K562 (cell line): ENCODE data around the gene FSHR. TPM values are rescaled to one million over a fixed set of nuclear protein-coding genes. Genes with fewer than 3 reads are reported as not detected.

Experiments
- ATAC-seq: fragments of 200-7000 bp; cut with Tn5 transposase; 3 replicates; pipeline ENCODE4 v1.9.1; 2020; ENCODE audit warnings: moderate library complexity
- BruUV-seq: library from RNA; stranded (reverse); fragments of 400-500 nt; replicated peaks from 2 replicates; lab custom pipeline; 2021; lab: Mats Ljungman, UMichigan
- CTCF ChIA-PET: fragments of 300-600 bp; formaldehyde crosslinking; extraction: SDS; loops from one replicate; lab custom pipeline; 2021; ENCODE audit warnings: low intra/inter-chr PET ratio; lab: Yijun Ruan, JAX
- POLR2A ChIA-PET: fragments of 300-600, 350-650 bp; sonication (Branson Sonifier 250); formaldehyde crosslinking; extraction: SDS; loops from one replicate; lab custom pipeline; 2021; ENCODE audit warnings: antibody characterized with exemption, inconsistent platforms; lab: Yijun Ruan, JAX
- DNase-seq, 4 experiments: peaks; one replicate each; pipeline versions ENCODE4 v3.0.0 to v3.0.0-alpha.2; 2011 to 2018; ENCODE audit warnings: low spot score in 3 of 4, mixed read lengths in 3 of 4; ENCODE audit errors: extremely low read depth in 1 of 4
- FAIRE-seq: peaks from 2 replicates; lab custom pipeline; 2011; peaks lifted over from hg19 to GRCh38; lab: Jason Lieb, UNC
- H2AFZ ChIP-seq: 2 replicates; pipeline ENCODE4 v1.6.0; 2011; ENCODE audit warnings: low read depth, low read length, control low read depth, inconsistent platforms
- H3K27ac ChIP-seq: fragments of 200-600 bp; 3 replicates; pipeline ENCODE4 v1.8.0; 2011; ENCODE audit warnings: low read depth, mild to moderate bottlenecking, control low read depth, inconsistent platforms, low read length, moderate library complexity, mixed read lengths; ENCODE audit errors: extremely low read depth
- H3K27me3 ChIP-seq, 2 experiments: fragments of 300-600 bp in 1 of 2; 2 replicates in 1 of 2; 3 replicates in 1 of 2; pipeline versions ENCODE4 v1.6.0 to v1.8.0; 2011; ENCODE audit warnings: inconsistent platforms in 2 of 2, low read length in 2 of 2, mild to moderate bottlenecking in 1 of 2, mixed read lengths in 1 of 2, moderate library complexity in 1 of 2; ENCODE audit not compliant: control insufficient read depth in 2 of 2, insufficient read depth in 2 of 2
- H3K36me3 ChIP-seq: fragments of 300-600 bp; 3 replicates; pipeline ENCODE4 v1.8.0; 2011; ENCODE audit warnings: mild to moderate bottlenecking, low read length, inconsistent platforms; ENCODE audit not compliant: control insufficient read depth, insufficient read depth
- H3K4me1 ChIP-seq, 2 experiments: fragments of 200-600 bp in 1 of 2; replicated peaks in 1 of 2; 2 replicates in 1 of 2; 3 replicates in 1 of 2; pipeline versions ENCODE4 v1.5.1 to v1.8.0; 2011; ENCODE audit warnings: inconsistent platforms in 2 of 2, low read length in 2 of 2, mild to moderate bottlenecking in 1 of 2, mixed read lengths in 1 of 2, moderate library complexity in 1 of 2; ENCODE audit not compliant: control insufficient read depth in 2 of 2, insufficient read depth in 2 of 2
- H3K4me2 ChIP-seq: 2 replicates; pipeline ENCODE4 v1.6.1; 2011; ENCODE audit warnings: low read length, control low read depth, inconsistent platforms, mixed read lengths; ENCODE audit not compliant: insufficient read depth
- H3K4me3 ChIP-seq: fragments of 200-600 bp; sonication (generic), shearing (Covaris generic); 2 replicates; pipeline ENCODE4 v1.5.1; 2016; ENCODE audit warnings: control low read depth, inconsistent platforms
- H3K79me2 ChIP-seq: fragments of 200-600 bp; 3 replicates; pipeline ENCODE4 v1.8.0; 2011; ENCODE audit warnings: low read length, inconsistent platforms; ENCODE audit not compliant: control insufficient read depth, insufficient read depth
- H3K9ac ChIP-seq, 2 experiments: 2 replicates each; pipeline versions ENCODE4 v1.6.0 to v1.6.1; 2011; ENCODE audit warnings: low read depth in 2 of 2, low read length in 2 of 2, control low read depth in 1 of 2, inconsistent platforms in 1 of 2, mild to moderate bottlenecking in 1 of 2, mixed read lengths in 1 of 2; ENCODE audit not compliant: insufficient read depth in 1 of 2
- H3K9me1 ChIP-seq: one replicate; pipeline ENCODE4 v1.6.0; 2011; ENCODE audit warnings: inconsistent platforms, mild to moderate bottlenecking, low read length, moderate library complexity; ENCODE audit not compliant: control insufficient read depth, insufficient read depth
- H3K9me3 ChIP-seq: replicated peaks from 2 replicates; pipeline ENCODE4 v1.5.1; 2011; ENCODE audit warnings: low read depth, low read length, inconsistent platforms; ENCODE audit not compliant: control insufficient read depth, insufficient read depth
- H4K20me1 ChIP-seq: replicated peaks from 2 replicates; pipeline ENCODE4 v1.6.1; 2011; ENCODE audit warnings: low read length, inconsistent platforms, mixed read lengths; ENCODE audit not compliant: control insufficient read depth, insufficient read depth
- FOXA1 ChIP-seq: fragments of 450-650 bp; IDR thresholded peaks from 2 replicates; pipeline ENCODE4 v1.6.1; 2016; ENCODE audit warnings: mild to moderate bottlenecking, borderline replicate concordance
- MEF2D ChIP-seq: conservative IDR thresholded peaks from 2 replicates; pipeline ENCODE4 v1.6.1; 2016; ENCODE audit warnings: low read depth, missing genetic modification characterization, missing compliant biosample characterization
- ZNF785 ChIP-seq: fragments of 250-450 bp; sonication (Bioruptor Pico); IDR thresholded peaks from 2 replicates; pipeline ENCODE4 v1.4.0; 2020; ENCODE audit warnings: mild to moderate bottlenecking
- WGBS: fragments of 100-300 bp; shearing (Covaris generic); methylation state at CpG from one replicate; pipeline ENCODE4 v1.1.6; 2016; ENCODE audit warnings: low coverage, mixed read lengths; ENCODE audit not compliant: insufficient coverage; ENCODE audit errors: missing lambda C conversion rate; 5-methylcytosine and 5-hydroxymethylcytosine counted together
- in situ Hi-C: fragments of 300-500 bp; cut with MboI; formaldehyde crosslinking; loops from 4 replicates; pipeline ENCODE4 v1.15.0; 2018; ENCODE audit warnings: inconsistent platforms, mixed read lengths
- intact Hi-C: fragments of 100-400 bp; cut with micrococcal nuclease; formaldehyde crosslinking; loops from 2 replicates; pipeline ENCODE4 v1.14.2; 2022
- polyA plus RNA-seq, 8 experiments: library from polyadenylated mRNA; depleted of rRNA in 4 of 8; stranded (reverse) in 5 of 8; unstranded in 3 of 8; fragments of >200 nt; fragmentation: Nextera tagmentation in 2 of 8; fragmentation: Illumina TruSeq in 1 of 8; extraction: Ambion mirVana in 2 of 8; extraction: Trizol in 1 of 8; gene quantifications; 2 replicates each; pipeline versions ENCODE4 v1.2.1 to v1.2.3, GENCODE V29; 2011 to 2014; ENCODE audit warnings: inconsistent platforms in 1 of 8, missing spikeins in 1 of 8
- total RNA-seq, 7 experiments: library from RNA; depleted of rRNA in 6 of 7; stranded (reverse); fragments of >200 nt in 6 of 7; fragmentation: Illumina TruSeq in 2 of 7; extraction: Trizol in 2 of 7; gene quantifications; 2 replicates each; pipeline versions ENCODE4 v1.2.1 to v1.2.3, GENCODE V29; 2011 to 2021; ENCODE audit warnings: low replicate concordance in 1 of 7
- TF ChIP-seq, protein P1 (sequence below), 3 experiments: fragments of 200-800 bp in 1 of 3; sonication (Bioruptor generic) in 1 of 3; sonication (generic) in 1 of 3; formaldehyde crosslinking in 1 of 3; IDR thresholded peaks; 2 replicates each; pipeline versions ENCODE4 v1.6.1 to v1.8.0; 2016 to 2022; ENCODE audit warnings: mild to moderate bottlenecking in 2 of 3, missing compliant biosample characterization in 2 of 3, missing genetic modification characterization in 2 of 3, missing genetic modification reagents in 1 of 3
- TF ChIP-seq, protein P2 (sequence below): fragments of 250-450 bp; sonication (Bioruptor Pico); IDR thresholded peaks from 2 replicates; pipeline ENCODE4 v1.8.0; 2021; ENCODE audit warnings: borderline replicate concordance, mild to moderate bottlenecking, moderate library complexity; ENCODE audit not compliant: poor library complexity, severe bottlenecking

The FSHR gene
- total and polyA plus RNA-seq, 9 of the 15 experiments (the other 6 are each of a cell fraction or from before 2014, with no cell fraction given) = not detected

DNA sequence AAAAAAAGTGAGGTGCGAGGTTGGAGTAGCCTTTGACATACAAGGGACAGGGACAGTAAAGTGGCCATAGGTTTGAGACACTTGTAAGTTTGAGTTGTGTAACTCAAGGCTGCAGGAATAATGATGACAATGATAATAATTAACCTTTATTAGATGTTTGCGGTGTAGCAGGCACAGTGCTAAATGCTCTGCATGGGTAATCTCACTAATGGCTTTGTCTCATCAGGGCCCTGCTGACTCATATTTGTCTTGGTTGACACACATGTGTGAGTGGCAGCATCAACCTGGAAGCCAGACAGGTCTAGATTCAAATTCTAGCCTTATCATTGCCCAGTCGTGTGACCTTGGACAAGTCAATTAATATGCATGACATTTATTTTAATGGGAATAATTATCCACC is 126.2 kb downstream of the FSHR start:
- FAIRE-seq (no peak), ATAC-seq (no peak), DNase-seq (no peak)
- no peak overlapping the region for H3K4me2 ChIP-seq
- TF ChIP-seq FOXA1 (no peak), MEF2D (tag) (no peak), ZNF785 (CRISPR knock-in tag) (no peak)
- TF ChIP-seq, protein P1, sequence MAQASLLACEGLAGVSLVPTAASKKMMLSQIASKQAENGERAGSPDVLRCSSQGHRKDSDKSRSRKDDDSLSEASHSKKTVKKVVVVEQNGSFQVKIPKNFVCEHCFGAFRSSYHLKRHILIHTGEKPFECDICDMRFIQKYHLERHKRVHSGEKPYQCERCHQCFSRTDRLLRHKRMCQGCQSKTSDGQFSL (CRISPR knock-in tag; IDR thresholded peaks at IDR 0.05) = no peak
- TF ChIP-seq, protein P1 (tag; IDR thresholded peaks at IDR 0.05) = no peak
- TF ChIP-seq, protein P2, sequence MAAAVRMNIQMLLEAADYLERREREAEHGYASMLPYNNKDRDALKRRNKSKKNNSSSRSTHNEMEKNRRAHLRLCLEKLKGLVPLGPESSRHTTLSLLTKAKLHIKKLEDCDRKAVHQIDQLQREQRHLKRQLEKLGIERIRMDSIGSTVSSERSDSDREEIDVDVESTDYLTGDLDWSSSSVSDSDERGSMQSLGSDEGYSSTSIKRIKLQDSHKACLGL (CRISPR knock-in tag) = no peak
- H3K27me3 ChIP-seq = no peaks in the 10 kb centered on the region
- no peak overlapping the region for H3K27ac ChIP-seq
- intact Hi-C loops (no loop called here), in situ Hi-C loops (no loop called here)
- no peak overlapping the region for H3K4me3 ChIP-seq
- H3K9me3 ChIP-seq = no peaks in the 10 kb centered on the region; the same call in 1 of the 2 replicates
- no peaks in the 10 kb centered on the region for H3K4me1 ChIP-seq
- no peaks in the 10 kb centered on the region for H4K20me1 ChIP-seq
- no peaks in the 10 kb centered on the region for H3K9me1 ChIP-seq
- CTCF ChIA-PET = no interaction called here
- no peak overlapping the region for H3K9ac ChIP-seq
- POLR2A ChIA-PET = interaction anchor here (0.7 kb wide), 1 partner anchor 262 kb away, joined by 3 read pairs; no protein-coding TSS in a partner anchor
- BruUV-seq = no TSS peak
- no peaks in the 10 kb centered on the region for H3K36me3 ChIP-seq
- no peak overlapping the region for H2AFZ ChIP-seq
- WGBS = 0% methylated on average over 3 of the region's 3 CpGs
- no peaks in the 10 kb centered on the region for H3K79me2 ChIP-seq
